HG03097 (cell line): Measurements from ENCODE around the gene ZSWIM6.

Source experiments
- ATAC-seq: cut with Tn5 transposase; IDR thresholded peaks from one replicate; pipeline ENCODE4 v1.9.1; 2021; ENCODE audit not compliant: unreplicated experiment, low FRiP score

ZSWIM6 gene

GRCh38 chr5:61354199-61354598 lies 22.1 kb downstream of the ZSWIM6 start:
- ATAC-seq = no peak

- no peak for ATAC-seq
These were observed 25.7 kb downstream of the ZSWIM6 start for GRCh38 chr5:61357745-61358144.

GRCh38 chr5:61362796-61363368 lies 30.8 kb downstream of the ZSWIM6 start:
- no peak for ATAC-seq

GRCh38 chr5:61363401-61364114 lies 31.5 kb downstream of the ZSWIM6 start:
- no peak for ATAC-seq

GRCh38 chr5:61366497-61367240 lies 34.6 kb downstream of the ZSWIM6 start:
- ATAC-seq = no peak

- ATAC-seq = no peak
These were observed 38.4 kb downstream of the ZSWIM6 start for GRCh38 chr5:61370506-61370905.

- no peak for ATAC-seq
These were observed 39.4 kb downstream of the ZSWIM6 start for GRCh38 chr5:61371474-61371873.

- no peak for ATAC-seq
These were observed 47.6 kb downstream of the ZSWIM6 start for GRCh38 chr5:61379677-61380076.

- ATAC-seq = no peak
These were observed 49.9 kb downstream of the ZSWIM6 start for GRCh38 chr5:61381968-61382367.

- ATAC-seq = no peak
These were observed 53.6 kb downstream of the ZSWIM6 start for GRCh38 chr5:61385627-61386026.

- ATAC-seq = no peak
These were observed 54.2 kb downstream of the ZSWIM6 start for GRCh38 chr5:61386045-61386800.

- ATAC-seq = no peak
These were observed 57.6 kb downstream of the ZSWIM6 start for GRCh38 chr5:61389609-61390008.

- ATAC-seq = no peak
These were observed 62.1 kb downstream of the ZSWIM6 start for GRCh38 chr5:61394078-61394704.

- ATAC-seq = no peak
These were observed 62.7 kb downstream of the ZSWIM6 start for GRCh38 chr5:61394793-61395192.

- ATAC-seq = no peak
These were observed 65.2 kb downstream of the ZSWIM6 start for GRCh38 chr5:61397238-61397637.

- no peak for ATAC-seq
These were observed 65.9 kb downstream of the ZSWIM6 start for GRCh38 chr5:61397937-61398336.

GRCh38 chr5:61398440-61398839 lies 66.4 kb downstream of the ZSWIM6 start:
- ATAC-seq = no peak

- ATAC-seq = no peak
These were observed 67.6 kb downstream of the ZSWIM6 start for GRCh38 chr5:61399679-61400078.

GRCh38 chr5:61401726-61402125 lies 69.7 kb downstream of the ZSWIM6 start:
- no peak for ATAC-seq

- ATAC-seq = no peak
These were observed 70.3 kb downstream of the ZSWIM6 start for GRCh38 chr5:61402244-61402823.
